ENCODE results near the gene PTTG1IP. TPM values are rescaled to one million over a fixed set of nuclear protein-coding genes. Genes with fewer than 3 reads are reported as not detected.

PTTG1IP gene
- total and polyA plus RNA-seq, 2 of the 13 experiments (the other 11 are each of a cell fraction or from before 2014, with no cell fraction given): 161 to 700 TPM

DNA sequence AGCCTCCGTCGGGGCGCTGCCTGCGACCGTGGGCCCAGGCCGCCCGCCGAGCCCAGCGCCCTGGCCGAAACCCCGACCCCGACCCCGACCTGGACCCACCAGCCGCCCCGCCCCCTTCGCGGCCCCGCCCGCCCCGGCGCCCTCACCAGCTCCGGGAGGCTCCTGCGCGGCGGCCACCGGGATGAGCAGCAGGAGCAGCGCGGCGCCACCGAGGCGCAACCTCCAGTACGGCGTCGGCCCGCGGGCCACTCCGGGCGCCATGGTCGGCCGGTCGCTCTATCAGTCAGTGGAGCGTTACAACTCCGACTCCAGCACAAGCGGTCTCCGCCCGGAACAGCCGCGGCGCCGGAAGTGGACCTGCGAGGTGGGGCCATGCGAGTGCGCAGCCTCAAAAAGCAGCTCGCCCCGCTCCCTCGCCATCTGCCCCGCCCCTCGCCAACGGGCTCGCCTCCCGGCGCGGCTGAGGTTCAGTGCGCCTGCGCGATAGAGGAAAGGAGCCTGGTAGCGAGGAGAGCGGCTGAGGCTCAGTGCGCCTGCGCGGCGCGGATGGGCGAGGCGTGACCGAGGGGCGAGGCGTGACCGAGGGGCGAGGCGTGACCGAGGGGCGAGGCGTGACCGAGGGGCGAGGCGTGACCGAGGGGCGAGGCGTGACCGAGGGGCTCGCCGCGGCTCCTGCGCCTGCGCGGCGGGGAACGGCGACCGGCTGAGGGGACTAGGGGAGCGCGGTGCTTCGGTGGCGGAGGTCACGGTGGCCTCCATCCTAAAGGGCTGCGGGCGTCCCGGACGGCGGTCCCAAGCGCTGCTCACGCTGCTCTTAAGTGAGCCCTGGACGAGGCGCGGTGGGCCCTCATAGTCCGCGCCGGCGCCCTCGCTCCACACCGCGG, at the start of gene PTTG1IP (continued):
- TF ChIP-seq, protein P1, sequence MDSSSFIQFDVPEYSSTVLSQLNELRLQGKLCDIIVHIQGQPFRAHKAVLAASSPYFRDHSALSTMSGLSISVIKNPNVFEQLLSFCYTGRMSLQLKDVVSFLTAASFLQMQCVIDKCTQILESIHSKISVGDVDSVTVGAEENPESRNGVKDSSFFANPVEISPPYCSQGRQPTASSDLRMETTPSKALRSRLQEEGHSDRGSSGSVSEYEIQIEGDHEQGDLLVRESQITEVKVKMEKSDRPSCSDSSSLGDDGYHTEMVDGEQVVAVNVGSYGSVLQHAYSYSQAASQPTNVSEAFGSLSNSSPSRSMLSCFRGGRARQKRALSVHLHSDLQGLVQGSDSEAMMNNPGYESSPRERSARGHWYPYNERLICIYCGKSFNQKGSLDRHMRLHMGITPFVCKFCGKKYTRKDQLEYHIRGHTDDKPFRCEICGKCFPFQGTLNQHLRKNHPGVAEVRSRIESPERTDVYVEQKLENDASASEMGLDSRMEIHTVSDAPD (CRISPR knock-in tag; IDR thresholded peaks at IDR 0.05): no peak
- TF ChIP-seq BRF2 (CRISPR knock-in tag; IDR thresholded peaks at IDR 0.05) (no peak), HDAC1 (CRISPR knock-in tag; IDR thresholded peaks at IDR 0.05) (peak; percentile 47), PAX8 (CRISPR knock-in tag; IDR thresholded peaks at IDR 0.05; ENCODE audit: borderline replicate concordance) (peak; percentile 57; the same call in 1 of the 2 replicates), NBN (conservative IDR thresholded peaks at IDR 0.05) (no peak), ZNF777 (CRISPR knock-in tag; IDR thresholded peaks at IDR 0.05) (peak; percentile 32; the same call in 1 of the 2 replicates), RXRB (CRISPR knock-in tag; IDR thresholded peaks at IDR 0.05; ENCODE audit: borderline replicate concordance) (no peak), EP300 (IDR thresholded peaks at IDR 0.05; ENCODE audit: low read depth in 2 of 2, low read length in 2 of 2) (no peak), EP300 (CRISPR knock-in tag; IDR thresholded peaks at IDR 0.05; ENCODE audit: borderline replicate concordance) (0 out of 2 replicates have a peak, but pooled peaks have one; percentile 7), NFE2L2 (IDR thresholded peaks at IDR 0.05; ENCODE audit: low read length) (no peak), KDM4B (CRISPR knock-in tag; IDR thresholded peaks at IDR 0.05) (no peak), GMEB1 (CRISPR knock-in tag; IDR thresholded peaks at IDR 0.05; ENCODE audit: borderline replicate concordance) (peak; percentile 40; the same call in 1 of the 2 replicates), ZNF350 (CRISPR knock-in tag; IDR thresholded peaks at IDR 0.05; ENCODE audit: borderline replicate concordance, low read depth) (no peak), RCOR2 (CRISPR knock-in tag; IDR thresholded peaks at IDR 0.05) (no peak; the same call in 1 of the 2 replicates), ZNF496 (CRISPR knock-in tag; IDR thresholded peaks at IDR 0.05; ENCODE audit: insufficient replicate concordance) (no peak)
- TF ChIP-seq, protein P2, sequence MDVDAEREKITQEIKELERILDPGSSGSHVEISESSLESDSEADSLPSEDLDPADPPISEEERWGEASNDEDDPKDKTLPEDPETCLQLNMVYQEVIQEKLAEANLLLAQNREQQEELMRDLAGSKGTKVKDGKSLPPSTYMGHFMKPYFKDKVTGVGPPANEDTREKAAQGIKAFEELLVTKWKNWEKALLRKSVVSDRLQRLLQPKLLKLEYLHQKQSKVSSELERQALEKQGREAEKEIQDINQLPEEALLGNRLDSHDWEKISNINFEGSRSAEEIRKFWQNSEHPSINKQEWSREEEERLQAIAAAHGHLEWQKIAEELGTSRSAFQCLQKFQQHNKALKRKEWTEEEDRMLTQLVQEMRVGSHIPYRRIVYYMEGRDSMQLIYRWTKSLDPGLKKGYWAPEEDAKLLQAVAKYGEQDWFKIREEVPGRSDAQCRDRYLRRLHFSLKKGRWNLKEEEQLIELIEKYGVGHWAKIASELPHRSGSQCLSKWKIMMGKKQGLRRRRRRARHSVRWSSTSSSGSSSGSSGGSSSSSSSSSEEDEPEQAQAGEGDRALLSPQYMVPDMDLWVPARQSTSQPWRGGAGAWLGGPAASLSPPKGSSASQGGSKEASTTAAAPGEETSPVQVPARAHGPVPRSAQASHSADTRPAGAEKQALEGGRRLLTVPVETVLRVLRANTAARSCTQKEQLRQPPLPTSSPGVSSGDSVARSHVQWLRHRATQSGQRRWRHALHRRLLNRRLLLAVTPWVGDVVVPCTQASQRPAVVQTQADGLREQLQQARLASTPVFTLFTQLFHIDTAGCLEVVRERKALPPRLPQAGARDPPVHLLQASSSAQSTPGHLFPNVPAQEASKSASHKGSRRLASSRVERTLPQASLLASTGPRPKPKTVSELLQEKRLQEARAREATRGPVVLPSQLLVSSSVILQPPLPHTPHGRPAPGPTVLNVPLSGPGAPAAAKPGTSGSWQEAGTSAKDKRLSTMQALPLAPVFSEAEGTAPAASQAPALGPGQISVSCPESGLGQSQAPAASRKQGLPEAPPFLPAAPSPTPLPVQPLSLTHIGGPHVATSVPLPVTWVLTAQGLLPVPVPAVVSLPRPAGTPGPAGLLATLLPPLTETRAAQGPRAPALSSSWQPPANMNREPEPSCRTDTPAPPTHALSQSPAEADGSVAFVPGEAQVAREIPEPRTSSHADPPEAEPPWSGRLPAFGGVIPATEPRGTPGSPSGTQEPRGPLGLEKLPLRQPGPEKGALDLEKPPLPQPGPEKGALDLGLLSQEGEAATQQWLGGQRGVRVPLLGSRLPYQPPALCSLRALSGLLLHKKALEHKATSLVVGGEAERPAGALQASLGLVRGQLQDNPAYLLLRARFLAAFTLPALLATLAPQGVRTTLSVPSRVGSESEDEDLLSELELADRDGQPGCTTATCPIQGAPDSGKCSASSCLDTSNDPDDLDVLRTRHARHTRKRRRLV (CRISPR knock-in tag; IDR thresholded peaks at IDR 0.05): no peak

Data from HepG2 (cell line).